OCI-LY1 (cell line): ENCODE results near the gene CRADD.

Source experiments
- H2AFZ ChIP-seq: fragments of 200-600 bp; sonication (generic), shearing (Covaris generic); 2 replicates; pipeline ENCODE4 v1.6.0; 2014; ENCODE audit warnings: antibody characterized with exemption, mild to moderate bottlenecking, low read length
- H3F3A ChIP-seq: fragments of 200-600 bp; sonication (generic), shearing (Covaris generic); 2 replicates; pipeline ENCODE4 v1.6.0; 2014; ENCODE audit warnings: mild to moderate bottlenecking, antibody characterized with exemption, low read length, moderate library complexity; ENCODE audit not compliant: insufficient read depth
- H3K27ac ChIP-seq: fragments of 200-600 bp; sonication (generic); 2 replicates; pipeline ENCODE4 v1.5.1; 2014; ENCODE audit warnings: low read length, mixed run types, mild to moderate bottlenecking, low read depth; ENCODE audit not compliant: poor library complexity, severe bottlenecking
- H3K27me3 ChIP-seq: fragments of 200-600 bp; sonication (generic); 2 replicates; pipeline ENCODE4 v1.6.0; 2014; ENCODE audit warnings: antibody characterized with exemption, mild to moderate bottlenecking, low read length, moderate library complexity; ENCODE audit not compliant: insufficient read depth
- H3K36me3 ChIP-seq: fragments of 200-600 bp; sonication (generic); 2 replicates; pipeline ENCODE4 v1.6.1; 2014; ENCODE audit warnings: mild to moderate bottlenecking, antibody characterized with exemption, low read length, moderate library complexity, mixed read lengths; ENCODE audit not compliant: insufficient read depth
- H3K4me1 ChIP-seq: fragments of 200-600 bp; sonication (generic); 2 replicates; pipeline ENCODE4 v1.5.1; 2014; ENCODE audit warnings: mild to moderate bottlenecking, low read length, moderate library complexity; ENCODE audit not compliant: insufficient read depth, severe bottlenecking
- H3K4me2 ChIP-seq: fragments of 200-600 bp; sonication (generic), shearing (Covaris generic); 2 replicates; pipeline ENCODE4 v1.6.1; 2014; ENCODE audit warnings: low read length
- H3K4me3 ChIP-seq: fragments of 200-600 bp; sonication (generic); 2 replicates; pipeline ENCODE4 v1.5.1; 2014; ENCODE audit warnings: low read length, low read depth, mild to moderate bottlenecking, mixed read lengths; ENCODE audit not compliant: poor library complexity, severe bottlenecking
- H3K79me2 ChIP-seq: fragments of 200-600 bp; shearing (Covaris generic); 2 replicates; pipeline ENCODE4 v1.6.1; 2016; ENCODE audit warnings: mixed run types, low read length, mixed read lengths; ENCODE audit not compliant: insufficient read depth
- H3K9ac ChIP-seq: fragments of 200-600 bp; sonication (generic), shearing (Covaris generic); 2 replicates; pipeline ENCODE4 v1.6.1; 2014; ENCODE audit warnings: mild to moderate bottlenecking, low read length, mixed read lengths
- H3K9me2 ChIP-seq: fragments of 200-600 bp; sonication (generic), shearing (Covaris generic); 2 replicates; pipeline ENCODE4 v1.6.1; 2014; ENCODE audit warnings: low read depth, mild to moderate bottlenecking, low read length, mixed read lengths
- H3K9me3 ChIP-seq: fragments of 200-600 bp; shearing (Covaris generic); 2 replicates; pipeline ENCODE4 v1.6.1; 2014; ENCODE audit warnings: low read length, mixed read lengths
- H4K20me1 ChIP-seq: fragments of 200-600 bp; sonication (generic), shearing (Covaris generic); 2 replicates; pipeline ENCODE4 v1.6.0; 2016; ENCODE audit warnings: mild to moderate bottlenecking, low read length; ENCODE audit not compliant: insufficient read depth
- CTCF ChIP-seq: fragments of 200-600 bp; sonication (generic), shearing (Covaris generic); IDR thresholded peaks from 2 replicates; pipeline ENCODE4 v1.5.1; 2017; ENCODE audit warnings: mild to moderate bottlenecking, antibody characterized with exemption, low read length, moderate library complexity, mixed read lengths
- EZH2 ChIP-seq: fragments of 200-600 bp; sonication (generic), shearing (Covaris generic); IDR thresholded peaks from 2 replicates; pipeline ENCODE4 v1.8.0; 2017; ENCODE audit warnings: borderline replicate concordance, mixed run types, mild to moderate bottlenecking, antibody characterized with exemption, low read length, moderate library complexity, mixed read lengths

Gene CRADD

GRCh38 chr12:93737457-93738198 lies 60.5 kb downstream of the CRADD start:
- Histone ChIP-seq H3K79me2 (no peaks in the 10 kb centered on the region), H3K9ac (no peak overlapping the region), H4K20me1 (peaks cover 6% of the 10 kb centered on the region; the same call in 1 of the 2 replicates), H3K4me3 (no peak overlapping the region), H3K36me3 (no peaks in the 10 kb centered on the region), H2AFZ (no peak overlapping the region), H3K4me1 (peaks cover 6% of the 10 kb centered on the region), H3K27ac (no peak overlapping the region), H3K9me3 (no peaks in the 10 kb centered on the region), H3F3A (no peaks in the 10 kb centered on the region), H3K4me2 (no peak overlapping the region), H3K27me3 (no peaks in the 10 kb centered on the region), H3K9me2 (no peaks in the 10 kb centered on the region)
- TF ChIP-seq CTCF: no peak
- no peak for TF ChIP-seq EZH2

- Histone ChIP-seq H3K9me2 (no peaks in the 10 kb centered on the region), H3K27me3 (no peaks in the 10 kb centered on the region; the same call in 1 of the 2 replicates), H3K36me3 (no peaks in the 10 kb centered on the region), H3K4me3 (no peak overlapping the region), H3K4me1 (peaks cover 9% of the 10 kb centered on the region), H3K27ac (no peak overlapping the region), H4K20me1 (peaks cover 6% of the 10 kb centered on the region; the same call in 1 of the 2 replicates), H3K9me3 (no peaks in the 10 kb centered on the region), H3K9ac (no peak overlapping the region), H2AFZ (no peak overlapping the region), H3K4me2 (no peak overlapping the region), H3F3A (no peaks in the 10 kb centered on the region), H3K79me2 (no peaks in the 10 kb centered on the region)
- TF ChIP-seq EZH2 (no peak), CTCF (no peak)
Observed at GRCh38 chr12:93738199-93739058, 61.3 kb downstream of the CRADD start.

GRCh38 chr12:93740751-93741150 lies 63.6 kb downstream of the CRADD start:
- no peaks in the 10 kb centered on the region for H3K9me2 ChIP-seq
- H3K79me2 ChIP-seq: no peaks in the 10 kb centered on the region
- H3K27me3 ChIP-seq: no peaks in the 10 kb centered on the region; the same call in 1 of the 2 replicates
- no peak for TF ChIP-seq CTCF
- TF ChIP-seq EZH2: no peak
- no peak overlapping the region for H3K4me2 ChIP-seq
- H3K4me1 ChIP-seq: peaks cover 9% of the 10 kb centered on the region
- no peaks in the 10 kb centered on the region for H3K36me3 ChIP-seq
- no peaks in the 10 kb centered on the region for H3K9me3 ChIP-seq
- H4K20me1 ChIP-seq: peaks cover 6% of the 10 kb centered on the region; the same call in 1 of the 2 replicates
- H3K4me3 ChIP-seq: no peak overlapping the region
- H3K27ac ChIP-seq: no peak overlapping the region
- H3F3A ChIP-seq: no peaks in the 10 kb centered on the region
- no peak overlapping the region for H3K9ac ChIP-seq
- H2AFZ ChIP-seq: no peak overlapping the region
